Hepatocyte (in vitro differentiated cells): ENCODE data around the gene TMEM255B.

Source experiments
- CTCF ChIP-seq: fragments of 200-600 bp; sonication (generic); IDR thresholded peaks from 2 replicates; pipeline ENCODE4 v1.5.1; 2016; ENCODE audit warnings: antibody characterized with exemption, mild to moderate bottlenecking; ENCODE audit not compliant: poor library complexity
- EZH2 ChIP-seq: fragments of 200-600 bp; sonication (generic); IDR thresholded peaks from 2 replicates; pipeline ENCODE4 v1.6.1; 2016; ENCODE audit warnings: antibody characterized with exemption, mild to moderate bottlenecking, borderline replicate concordance

DNA sequence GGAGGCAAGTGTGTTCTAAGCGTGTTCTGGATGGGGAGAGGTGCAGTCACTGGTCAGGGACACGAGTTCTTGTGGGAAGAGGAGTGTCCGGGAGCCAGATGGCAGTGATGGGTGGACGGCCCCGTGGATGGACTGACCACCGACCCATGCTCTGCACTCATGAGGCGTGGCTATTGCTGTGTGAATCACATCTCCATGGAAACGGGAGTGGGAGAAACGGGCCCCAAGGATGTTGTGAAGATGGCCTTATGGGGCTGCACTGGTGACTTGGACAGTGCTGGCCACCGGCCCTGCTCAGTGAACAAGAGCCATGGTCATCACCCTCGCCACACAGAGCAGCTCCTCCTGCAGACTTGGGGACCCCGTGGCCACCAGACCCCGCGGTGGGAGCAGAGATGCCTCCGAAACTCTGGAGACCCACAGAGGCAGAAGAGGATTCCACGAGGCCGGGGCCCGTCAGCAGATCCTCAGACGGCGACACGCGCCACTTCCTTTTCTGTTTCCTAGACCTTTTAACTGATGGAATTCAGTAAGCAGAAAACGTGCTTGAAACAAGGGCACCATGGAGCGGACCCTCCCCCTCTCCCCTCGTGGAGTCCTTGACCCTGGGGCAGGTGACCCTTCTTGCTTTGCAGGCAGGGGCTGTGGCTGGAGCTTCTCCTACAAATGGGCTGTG is 57.4 kb downstream of the TMEM255B start:
- TF ChIP-seq EZH2 (no peak), CTCF (no peak)
